Left lung (tissue), 10 donors: ENCODE results near the gene INF2. TPM values are rescaled to one million over a fixed set of nuclear protein-coding genes. Genes with fewer than 3 reads are reported as not detected.

Source experiments
- ATAC-seq: fragments of 200-7000 bp; cut with Tn5 transposase; one replicate; pipeline ENCODE4 v1.9.1; 2020; ENCODE audit warnings: moderate library complexity
- DNase-seq, 4 donors: peaks; one replicate each; pipeline ENCODE4 v3.0.0-alpha.2; 2013 to 2020
- H3K27ac ChIP-seq, 2 donors: fragments of 200-600 bp; sonication (generic) in 1 of 2; one replicate each; pipeline versions ENCODE4 v1.5.0 to v1.8.0; 2020 to 2021
- H3K27me3 ChIP-seq, 2 donors: fragments of 200-600 bp; sonication (generic) in 1 of 2; one replicate each; pipeline versions ENCODE4 v1.5.0 to v1.8.0; 2020 to 2021
- H3K36me3 ChIP-seq, 2 donors: fragments of 200-600 bp; sonication (generic) in 1 of 2; one replicate each; pipeline versions ENCODE4 v1.5.0 to v1.8.0; 2020 to 2021
- H3K4me1 ChIP-seq, 2 donors: fragments of 200-600 bp; one replicate each; pipeline ENCODE4 v1.8.0; 2021
- H3K4me3 ChIP-seq, 2 donors: fragments of 200-600 bp; sonication (generic) in 1 of 2; one replicate each; pipeline versions ENCODE4 v1.5.0 to v1.8.0; 2020 to 2021; ENCODE audit warnings: mild to moderate bottlenecking in 1 of 2
- H3K9me3 ChIP-seq, 2 donors: fragments of 200-600 bp; sonication (generic) in 1 of 2; one replicate each; pipeline versions ENCODE4 v1.5.0 to v1.8.0; 2020 to 2021
- intact Hi-C, 2 donors: fragments of 100-400 bp; cut with DNase I; formaldehyde crosslinking; loops; one replicate each; pipeline versions ENCODE4 v1.11.2 to v1.14.2; 2022
- polyA plus RNA-seq, 6 donors: library from polyadenylated mRNA; unstranded; fragments of 120-200 nt; gene quantifications; one replicate each; pipeline ENCODE4 v1.2.1, GENCODE V29; 2013; ENCODE audit not compliant: insufficient read length in 6 of 6
- total RNA-seq, 2 donors: library from RNA; stranded (reverse); fragmentation: NEBNext Ultra II Directional; extraction: Animal tissue kit (Norgen Biotek cat#: 25700); gene quantifications; one replicate each; pipeline ENCODE4 v1.2.1, GENCODE V29; 2021
- TF ChIP-seq, protein P1 (sequence below), 2 donors: fragments of 200-600 bp; sonication (generic) in 1 of 2; IDR thresholded peaks; one replicate each; pipeline versions ENCODE4 v1.5.0 to v1.8.0; 2021; ENCODE audit warnings: antibody characterized with exemption in 2 of 2
- donor health status: DM: no; HTN: yes; CAD: no.
- donor health status: DM: no; HTN: no; CAD: no.

The INF2 gene
- total and polyA plus RNA-seq, 8 donors, result 43.5 to 120 (median 57.0) TPM

DNA sequence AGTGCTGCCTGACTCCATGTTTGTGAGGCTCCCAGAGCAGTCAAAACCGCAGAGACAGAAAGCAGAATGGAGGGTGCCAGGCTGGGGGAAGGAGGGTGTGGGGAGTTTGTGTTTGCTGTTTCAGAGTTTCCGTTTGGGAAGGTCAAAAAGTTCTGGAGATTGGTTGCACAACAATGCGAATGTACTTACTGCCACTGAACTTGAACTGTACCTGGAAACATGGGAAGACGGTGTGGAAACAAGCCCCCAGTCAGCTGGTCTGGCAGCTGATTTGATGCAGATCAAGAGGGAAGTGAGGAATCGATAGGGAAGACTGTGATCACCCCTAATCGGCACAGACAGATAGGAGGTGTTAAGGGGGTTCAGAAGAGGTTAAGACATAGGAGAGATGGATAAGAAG is 35.3 kb upstream of the INF2 start:
- H3K27me3 ChIP-seq, result peaks cover 0 to 8% of the 10 kb centered on the region in 2 donors
- no peak overlapping the region for H3K4me3 ChIP-seq
- peaks cover 0 to 10% of the 10 kb centered on the region in 2 donors for H3K9me3 ChIP-seq
- no peak overlapping the region for H3K27ac ChIP-seq
- TF ChIP-seq, protein P1, sequence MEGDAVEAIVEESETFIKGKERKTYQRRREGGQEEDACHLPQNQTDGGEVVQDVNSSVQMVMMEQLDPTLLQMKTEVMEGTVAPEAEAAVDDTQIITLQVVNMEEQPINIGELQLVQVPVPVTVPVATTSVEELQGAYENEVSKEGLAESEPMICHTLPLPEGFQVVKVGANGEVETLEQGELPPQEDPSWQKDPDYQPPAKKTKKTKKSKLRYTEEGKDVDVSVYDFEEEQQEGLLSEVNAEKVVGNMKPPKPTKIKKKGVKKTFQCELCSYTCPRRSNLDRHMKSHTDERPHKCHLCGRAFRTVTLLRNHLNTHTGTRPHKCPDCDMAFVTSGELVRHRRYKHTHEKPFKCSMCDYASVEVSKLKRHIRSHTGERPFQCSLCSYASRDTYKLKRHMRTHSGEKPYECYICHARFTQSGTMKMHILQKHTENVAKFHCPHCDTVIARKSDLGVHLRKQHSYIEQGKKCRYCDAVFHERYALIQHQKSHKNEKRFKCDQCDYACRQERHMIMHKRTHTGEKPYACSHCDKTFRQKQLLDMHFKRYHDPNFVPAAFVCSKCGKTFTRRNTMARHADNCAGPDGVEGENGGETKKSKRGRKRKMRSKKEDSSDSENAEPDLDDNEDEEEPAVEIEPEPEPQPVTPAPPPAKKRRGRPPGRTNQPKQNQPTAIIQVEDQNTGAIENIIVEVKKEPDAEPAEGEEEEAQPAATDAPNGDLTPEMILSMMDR (IDR thresholded peaks at IDR 0.05), result no peak
- DNase-seq (no peak), ATAC-seq (no peak)
- intact Hi-C loops, result loop anchor here in 1 of 2 donors (10.0 kb wide), 1 partner anchor 51 kb away; no protein-coding TSS in a partner anchor
- H3K4me1 ChIP-seq, result peaks cover 0 to 10% of the 10 kb centered on the region in 2 donors
- no peaks in the 10 kb centered on the region for H3K36me3 ChIP-seq

DNA sequence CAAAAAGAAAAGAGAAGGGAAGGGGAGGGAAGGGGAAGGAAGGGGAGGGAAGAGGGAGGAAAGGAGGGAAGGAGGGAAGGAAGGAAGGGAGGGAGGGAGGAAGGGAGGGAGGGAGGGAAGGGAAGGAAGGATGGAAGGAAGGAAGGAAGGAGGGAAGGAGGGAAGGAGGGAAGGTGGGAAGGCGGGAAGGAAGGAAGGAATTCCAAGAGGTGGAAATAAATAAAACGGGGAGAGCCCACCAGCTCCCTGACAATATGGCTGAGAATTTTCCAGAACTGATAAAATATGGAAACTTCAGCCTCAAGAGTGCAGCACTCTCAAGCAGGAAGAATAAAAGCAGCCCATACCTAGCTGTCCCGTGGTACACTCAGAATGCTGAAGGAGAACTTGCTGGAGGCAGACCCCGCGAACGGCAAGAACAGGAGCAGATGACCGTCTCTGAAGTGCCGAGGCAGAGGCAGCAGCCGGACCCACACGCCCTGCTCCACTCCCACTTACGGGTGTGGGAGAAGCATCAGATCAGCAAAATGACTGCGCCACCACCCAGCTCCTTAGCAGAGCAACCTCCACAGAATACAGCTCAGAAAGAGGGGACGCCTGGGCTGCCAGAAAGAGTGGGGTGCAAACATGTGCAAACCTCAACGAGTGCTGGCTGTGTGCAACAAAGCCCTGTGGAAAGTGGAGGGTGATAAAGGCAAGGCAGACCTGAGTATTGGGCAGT is 34.1 kb upstream of the INF2 start:
- peaks cover 0 to 5% of the 10 kb centered on the region in 2 donors for H3K4me1 ChIP-seq
- H3K9me3 ChIP-seq, result peaks cover 0 to 10% of the 10 kb centered on the region in 2 donors
- H3K27ac ChIP-seq, result no peak overlapping the region
- intact Hi-C loops, result loop anchor here in 1 of 2 donors (10.0 kb wide), 1 partner anchor 50 kb away; no protein-coding TSS in a partner anchor
- ATAC-seq (no peak), DNase-seq (no peak)
- H3K36me3 ChIP-seq, result no peaks in the 10 kb centered on the region
- H3K4me3 ChIP-seq, result no peak overlapping the region
- TF ChIP-seq, protein P1 (IDR thresholded peaks at IDR 0.05), result no peak
- peaks cover 0 to 12% of the 10 kb centered on the region in 2 donors for H3K27me3 ChIP-seq

DNA sequence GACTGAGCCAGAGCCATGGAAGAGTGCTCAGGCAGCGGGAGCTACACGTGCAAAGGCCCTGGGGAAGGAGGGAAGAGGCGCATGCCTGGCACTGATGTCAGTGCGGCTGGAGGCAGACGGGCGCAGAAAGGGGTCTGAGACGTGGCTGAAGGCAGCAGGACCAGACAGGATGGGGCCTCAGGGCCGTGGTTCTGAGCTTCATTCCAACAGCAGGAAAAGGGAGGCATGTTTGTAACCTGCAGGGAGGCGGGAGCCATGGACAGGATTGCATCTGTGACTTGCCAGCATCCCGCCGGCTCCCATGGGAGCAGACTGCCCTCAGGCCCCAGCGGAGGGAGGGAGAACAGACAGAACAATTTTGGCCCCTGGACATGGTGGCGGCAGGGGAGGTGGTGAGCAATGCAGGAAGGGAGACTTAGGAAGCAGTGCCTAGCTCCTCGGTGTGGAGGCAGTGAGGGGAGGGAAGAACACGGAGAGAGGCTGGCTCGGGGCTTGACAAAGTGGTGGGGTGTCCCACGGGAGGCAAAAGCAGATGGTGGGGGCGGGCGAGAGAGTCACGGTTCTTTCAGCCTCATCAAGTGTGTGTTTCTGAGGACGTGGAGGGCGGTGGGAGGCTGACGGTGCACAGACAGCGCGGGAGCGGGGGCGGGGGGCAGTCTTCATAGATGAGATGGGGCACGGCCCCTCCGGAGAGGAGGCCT is 33.3 kb upstream of the INF2 start:
- Histone ChIP-seq H3K36me3 (no peaks in the 10 kb centered on the region), H3K27ac (no peak overlapping the region), H3K4me1 (no peaks in the 10 kb centered on the region), H3K27me3 (peaks cover 0 to 21% of the 10 kb centered on the region in 2 donors), H3K4me3 (no peak overlapping the region), H3K9me3 (peaks cover 0 to 10% of the 10 kb centered on the region in 2 donors)
- peak in 1 of 4 donors; percentile 65 for DNase-seq
- intact Hi-C loops, result loop anchor here in 1 of 2 donors (10.0 kb wide), 1 partner anchor 49 kb away; no protein-coding TSS in a partner anchor
- no peak for ATAC-seq
- TF ChIP-seq, protein P1 (IDR thresholded peaks at IDR 0.05), result no peak

DNA sequence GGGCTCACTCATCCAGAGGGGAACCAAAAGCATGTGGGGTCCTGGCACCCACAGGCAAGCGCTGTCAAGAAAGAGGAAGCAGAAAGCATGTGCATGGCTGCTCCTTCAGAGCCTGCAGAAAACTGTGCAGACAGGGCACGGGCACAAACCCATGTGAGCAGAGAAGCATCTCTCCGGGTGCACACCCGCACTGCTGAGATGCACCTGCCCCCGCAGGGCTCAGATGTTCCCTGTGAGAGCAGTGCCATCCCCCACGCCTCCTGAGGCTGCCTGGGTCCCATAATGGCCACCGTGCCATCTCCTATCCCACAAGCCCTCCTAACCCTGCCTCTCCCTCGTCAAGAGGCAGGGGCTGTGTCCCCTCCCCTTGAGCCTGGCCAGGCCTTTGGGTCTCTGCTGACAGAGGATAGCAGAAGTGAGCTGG is 32.3 kb upstream of the INF2 start:
- Histone ChIP-seq H3K9me3 (peaks cover 0 to 10% of the 10 kb centered on the region in 2 donors), H3K27me3 (peaks cover 0 to 25% of the 10 kb centered on the region in 2 donors), H3K36me3 (no peaks in the 10 kb centered on the region), H3K27ac (no peak overlapping the region), H3K4me3 (no peak overlapping the region), H3K4me1 (no peaks in the 10 kb centered on the region)
- ATAC-seq, result no peak
- TF ChIP-seq, protein P1 (IDR thresholded peaks at IDR 0.05), result no peak
- no peak for DNase-seq
- intact Hi-C loops, result loop anchor here in 1 of 2 donors (10.0 kb wide), 1 partner anchor 48 kb away; no protein-coding TSS in a partner anchor
